ENCODE measurements around the gene DNAJC19.

Gene DNAJC19

DNA sequence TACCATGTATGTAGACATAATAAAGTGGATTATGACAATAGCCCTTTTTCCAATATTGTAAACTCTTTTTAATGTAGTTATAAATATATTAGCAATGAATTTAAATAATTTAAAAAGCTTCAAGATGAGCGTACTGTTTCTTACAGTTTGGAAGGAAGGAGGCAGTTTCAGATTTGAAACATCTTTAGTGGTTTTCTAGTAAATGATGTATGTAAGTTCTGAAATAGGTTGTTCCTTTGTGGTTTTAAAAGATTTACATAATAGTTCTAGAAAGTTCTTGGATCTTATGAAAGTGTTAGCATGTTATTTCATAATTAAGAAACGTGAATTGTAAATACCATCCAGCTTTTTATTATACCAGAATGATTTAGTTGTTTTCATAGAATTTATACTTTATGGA, 16.0 kb downstream of the DNAJC19 start:
- Histone ChIP-seq H3K9ac (ENCODE audit: low read depth in 1 of 2, low read length in 2 of 2) (no peak overlapping the region), H3K27ac (ENCODE audit: low read depth in 2 of 2, low read length in 2 of 2) (no peak overlapping the region), H3K4me1 (ENCODE audit: control insufficient read depth in 2 of 2, insufficient read depth in 2 of 2, low read length in 2 of 2) (no peaks in the 10 kb centered on the region), H3K36me3 (ENCODE audit: control insufficient read depth in 2 of 2, insufficient read depth in 2 of 2, low read length in 2 of 2) (peaks cover 38 to 43% of the 10 kb centered on the region in 2 donors), H3K4me3 (ENCODE audit: low read length in 2 of 2) (no peak overlapping the region), H3K27me3 (ENCODE audit: control insufficient read depth in 2 of 2, insufficient read depth in 2 of 2, low read length in 2 of 2) (no peaks in the 10 kb centered on the region), H3K9me3 (ENCODE audit: control insufficient read depth in 2 of 2, low read length in 2 of 2) (no peaks in the 10 kb centered on the region)

DNA sequence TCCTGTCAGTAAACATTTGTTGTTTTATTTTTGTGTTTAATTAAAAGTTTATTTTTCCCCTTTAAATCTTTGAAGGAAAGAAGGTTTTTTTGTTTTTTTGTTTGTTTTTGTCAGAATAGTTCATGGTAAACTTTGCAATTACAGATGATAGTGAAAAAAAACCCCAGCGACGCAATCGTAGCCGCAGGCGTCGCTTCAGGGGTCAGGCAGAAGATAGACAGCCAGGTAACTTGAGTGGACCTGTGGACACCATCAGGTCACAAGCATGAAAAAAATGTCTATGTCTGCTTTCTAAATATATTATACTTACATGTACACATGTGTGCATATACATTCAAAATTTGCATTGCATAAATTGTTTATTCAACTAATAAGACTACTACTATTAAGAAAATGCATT, 18.6 kb downstream of the DNAJC19 start:
- peaks cover 35 to 39% of the 10 kb centered on the region in 2 donors for H3K36me3 ChIP-seq (ENCODE audit: control insufficient read depth in 2 of 2, insufficient read depth in 2 of 2, low read length in 2 of 2)
- H3K4me3 ChIP-seq (ENCODE audit: low read length in 2 of 2) = no peak overlapping the region
- no peak overlapping the region for H3K27ac ChIP-seq (ENCODE audit: low read depth in 2 of 2, low read length in 2 of 2)
- no peaks in the 10 kb centered on the region for H3K27me3 ChIP-seq (ENCODE audit: control insufficient read depth in 2 of 2, insufficient read depth in 2 of 2, low read length in 2 of 2)
- no peaks in the 10 kb centered on the region for H3K4me1 ChIP-seq (ENCODE audit: control insufficient read depth in 2 of 2, insufficient read depth in 2 of 2, low read length in 2 of 2)
- H3K9me3 ChIP-seq (ENCODE audit: control insufficient read depth in 2 of 2, low read length in 2 of 2) = no peaks in the 10 kb centered on the region
- H3K9ac ChIP-seq (ENCODE audit: low read depth in 1 of 2, low read length in 2 of 2) = no peak overlapping the region

DNA sequence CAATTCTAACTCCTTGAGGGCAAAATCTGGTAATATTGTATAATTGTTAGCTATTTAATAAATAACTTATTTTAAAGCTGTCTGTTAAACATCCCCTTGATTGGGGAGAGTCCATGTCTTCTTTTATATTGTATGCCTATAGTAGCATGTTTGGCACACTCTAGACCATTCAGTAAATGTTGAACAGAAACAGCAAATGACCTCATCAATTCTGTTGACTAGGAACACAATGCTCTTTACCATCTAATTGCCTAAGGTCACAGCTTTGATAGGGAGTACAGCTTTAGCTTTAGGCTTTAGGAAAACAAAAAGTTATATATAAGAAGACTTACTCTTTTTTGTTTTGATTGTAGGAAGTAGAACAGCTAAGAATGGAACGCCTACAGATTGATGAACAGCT, 27.0 kb downstream of the DNAJC19 start:
- Histone ChIP-seq H3K27ac (ENCODE audit: low read depth in 2 of 2, low read length in 2 of 2) (no peak overlapping the region), H3K36me3 (ENCODE audit: control insufficient read depth in 2 of 2, insufficient read depth in 2 of 2, low read length in 2 of 2) (peaks cover 21 to 39% of the 10 kb centered on the region in 2 donors), H3K9ac (ENCODE audit: low read depth in 1 of 2, low read length in 2 of 2) (no peak overlapping the region), H3K4me1 (ENCODE audit: control insufficient read depth in 2 of 2, insufficient read depth in 2 of 2, low read length in 2 of 2) (no peaks in the 10 kb centered on the region), H3K4me3 (ENCODE audit: low read length in 2 of 2) (no peak overlapping the region), H3K9me3 (ENCODE audit: control insufficient read depth in 2 of 2, low read length in 2 of 2) (no peaks in the 10 kb centered on the region), H3K27me3 (ENCODE audit: control insufficient read depth in 2 of 2, insufficient read depth in 2 of 2, low read length in 2 of 2) (no peaks in the 10 kb centered on the region)

DNA sequence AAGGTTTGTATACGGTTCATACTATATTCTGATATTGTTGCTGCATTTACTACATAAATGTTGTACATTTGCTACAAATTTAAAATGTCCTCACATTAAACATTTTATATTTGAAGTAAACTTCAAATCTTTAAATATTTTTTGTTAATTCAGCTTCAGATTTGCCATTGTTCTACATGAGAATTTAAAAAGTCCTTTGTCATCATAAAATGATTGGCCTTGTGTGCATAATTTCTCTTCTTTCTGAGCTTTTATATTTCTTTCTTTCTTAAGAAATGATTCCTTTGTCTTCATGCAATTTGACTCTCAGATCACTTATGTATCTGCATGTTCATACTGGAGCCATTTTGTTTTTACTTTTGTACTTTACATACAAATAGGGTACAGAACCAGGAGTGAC, 28.0 kb downstream of the DNAJC19 start:
- no peak overlapping the region for H3K27ac ChIP-seq (ENCODE audit: low read depth in 2 of 2, low read length in 2 of 2)
- no peak overlapping the region for H3K4me3 ChIP-seq (ENCODE audit: low read length in 2 of 2)
- peaks cover 25 to 43% of the 10 kb centered on the region in 2 donors for H3K36me3 ChIP-seq (ENCODE audit: control insufficient read depth in 2 of 2, insufficient read depth in 2 of 2, low read length in 2 of 2)
- no peaks in the 10 kb centered on the region for H3K27me3 ChIP-seq (ENCODE audit: control insufficient read depth in 2 of 2, insufficient read depth in 2 of 2, low read length in 2 of 2)
- no peak overlapping the region for H3K9ac ChIP-seq (ENCODE audit: low read depth in 1 of 2, low read length in 2 of 2)
- H3K9me3 ChIP-seq (ENCODE audit: control insufficient read depth in 2 of 2, low read length in 2 of 2) = no peaks in the 10 kb centered on the region
- no peaks in the 10 kb centered on the region for H3K4me1 ChIP-seq (ENCODE audit: control insufficient read depth in 2 of 2, insufficient read depth in 2 of 2, low read length in 2 of 2)

DNA sequence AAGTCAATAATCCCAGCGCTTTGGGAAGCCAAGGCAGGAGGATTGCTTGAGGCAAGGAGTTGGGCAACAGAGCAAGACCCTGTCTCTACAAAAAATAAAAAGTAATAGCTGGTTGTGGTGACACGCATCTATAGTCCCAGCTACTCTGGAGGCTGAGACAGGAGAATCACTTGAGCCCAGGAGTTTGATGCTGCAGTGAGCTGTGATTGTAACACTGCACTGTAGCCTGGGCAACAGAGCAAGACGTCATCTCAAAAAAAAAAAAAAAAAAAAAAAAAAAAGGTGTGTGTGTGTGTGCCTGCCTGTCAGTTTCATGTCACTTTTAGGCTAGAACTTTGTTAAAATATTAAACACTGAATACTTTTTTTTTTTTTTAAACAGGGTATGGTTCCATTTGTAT, 28.4 kb downstream of the DNAJC19 start:
- Histone ChIP-seq H3K4me1 (ENCODE audit: control insufficient read depth in 2 of 2, insufficient read depth in 2 of 2, low read length in 2 of 2) (no peaks in the 10 kb centered on the region), H3K4me3 (ENCODE audit: low read length in 2 of 2) (no peak overlapping the region), H3K27ac (ENCODE audit: low read depth in 2 of 2, low read length in 2 of 2) (no peak overlapping the region), H3K9me3 (ENCODE audit: control insufficient read depth in 2 of 2, low read length in 2 of 2) (no peaks in the 10 kb centered on the region), H3K9ac (ENCODE audit: low read depth in 1 of 2, low read length in 2 of 2) (no peak overlapping the region), H3K27me3 (ENCODE audit: control insufficient read depth in 2 of 2, insufficient read depth in 2 of 2, low read length in 2 of 2) (no peaks in the 10 kb centered on the region), H3K36me3 (ENCODE audit: control insufficient read depth in 2 of 2, insufficient read depth in 2 of 2, low read length in 2 of 2) (peaks cover 30 to 48% of the 10 kb centered on the region in 2 donors)

DNA sequence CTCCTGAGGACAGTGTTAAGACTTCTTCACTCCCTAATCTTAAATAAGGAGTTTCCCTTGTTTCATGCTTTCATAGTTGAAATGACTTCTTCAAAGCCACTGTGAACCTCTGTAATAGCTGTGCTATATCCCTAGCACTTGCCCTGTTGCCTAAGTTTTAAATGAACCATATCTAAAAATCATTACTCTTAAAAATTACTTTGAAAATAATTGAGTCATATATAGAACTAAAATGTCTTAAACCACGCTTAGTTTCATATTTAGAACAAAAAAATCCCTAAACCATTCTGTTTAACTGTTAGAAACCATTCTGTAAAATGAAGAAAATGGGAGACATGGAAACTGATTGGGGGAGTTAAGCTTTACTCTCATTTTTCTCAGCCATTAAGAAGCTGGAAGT, 29.8 kb downstream of the DNAJC19 start:
- peaks cover 33 to 48% of the 10 kb centered on the region in 2 donors for H3K36me3 ChIP-seq (ENCODE audit: control insufficient read depth in 2 of 2, insufficient read depth in 2 of 2, low read length in 2 of 2)
- H3K9me3 ChIP-seq (ENCODE audit: control insufficient read depth in 2 of 2, low read length in 2 of 2) = no peaks in the 10 kb centered on the region
- H3K4me1 ChIP-seq (ENCODE audit: control insufficient read depth in 2 of 2, insufficient read depth in 2 of 2, low read length in 2 of 2) = no peaks in the 10 kb centered on the region
- no peaks in the 10 kb centered on the region for H3K27me3 ChIP-seq (ENCODE audit: control insufficient read depth in 2 of 2, insufficient read depth in 2 of 2, low read length in 2 of 2)
- H3K27ac ChIP-seq (ENCODE audit: low read depth in 2 of 2, low read length in 2 of 2) = no peak overlapping the region
- no peak overlapping the region for H3K4me3 ChIP-seq (ENCODE audit: low read length in 2 of 2)
- H3K9ac ChIP-seq (ENCODE audit: low read depth in 1 of 2, low read length in 2 of 2) = no peak overlapping the region

DNA sequence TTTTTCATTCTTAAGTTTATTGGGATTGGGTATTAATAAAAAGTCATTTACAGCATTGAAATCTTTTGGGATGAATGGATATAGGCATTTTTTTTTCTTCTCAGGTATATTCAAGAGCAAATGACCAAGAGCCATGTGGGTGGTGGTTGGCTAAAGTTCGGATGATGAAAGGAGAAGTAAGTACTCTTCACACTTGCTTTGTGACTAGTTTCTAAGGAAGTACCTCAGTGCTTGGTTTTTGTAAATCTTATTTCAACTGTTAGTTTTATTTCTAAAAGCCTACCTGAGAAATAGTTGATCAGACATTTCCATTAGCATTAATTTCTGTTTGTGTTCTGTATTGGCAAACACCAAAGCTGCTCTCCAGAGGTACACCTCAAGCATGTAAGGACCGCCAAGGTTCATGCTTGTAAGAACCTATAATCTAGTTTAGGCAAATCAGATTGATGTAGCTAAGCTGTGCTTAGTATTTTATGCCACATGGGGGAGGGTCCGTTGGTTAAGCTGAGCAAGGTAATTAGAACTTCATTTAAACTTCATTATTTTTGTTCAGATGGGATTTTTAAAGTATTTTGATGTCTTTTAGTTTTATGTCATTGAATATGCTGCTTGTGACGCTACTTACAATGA, 41.7 kb downstream of the DNAJC19 start:
- no peak overlapping the region for H3K4me3 ChIP-seq (ENCODE audit: low read length in 2 of 2)
- H3K36me3 ChIP-seq (ENCODE audit: control insufficient read depth in 2 of 2, insufficient read depth in 2 of 2, low read length in 2 of 2) = peaks cover 49 to 52% of the 10 kb centered on the region in 2 donors
- H3K9ac ChIP-seq (ENCODE audit: low read depth in 1 of 2, low read length in 2 of 2) = no peak overlapping the region
- H3K27me3 ChIP-seq (ENCODE audit: control insufficient read depth in 2 of 2, insufficient read depth in 2 of 2, low read length in 2 of 2) = no peaks in the 10 kb centered on the region
- H3K9me3 ChIP-seq (ENCODE audit: control insufficient read depth in 2 of 2, low read length in 2 of 2) = no peaks in the 10 kb centered on the region
- H3K4me1 ChIP-seq (ENCODE audit: control insufficient read depth in 2 of 2, insufficient read depth in 2 of 2, low read length in 2 of 2) = no peaks in the 10 kb centered on the region
- no peak overlapping the region for H3K27ac ChIP-seq (ENCODE audit: low read depth in 2 of 2, low read length in 2 of 2)

DNA sequence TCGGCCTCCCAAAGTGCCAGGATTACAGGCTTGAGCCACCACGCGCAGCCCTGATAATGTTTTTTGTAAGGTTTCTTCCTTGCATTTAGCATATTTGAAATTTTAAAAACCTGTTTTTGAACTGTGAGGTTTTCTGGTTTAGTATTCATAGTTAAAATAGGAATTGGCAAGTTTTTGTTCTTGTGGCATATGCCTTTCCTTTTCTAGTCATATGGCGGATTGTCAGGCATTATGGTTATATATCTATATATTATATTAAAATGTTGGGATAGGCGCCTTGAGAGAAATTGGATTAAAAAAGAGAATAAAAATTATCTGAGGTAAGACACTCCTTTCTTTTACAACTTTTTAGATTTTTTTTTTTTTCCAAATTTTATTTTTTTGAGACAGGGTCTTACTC, 48.7 kb downstream of the DNAJC19 start:
- H3K9me3 ChIP-seq (ENCODE audit: control insufficient read depth in 2 of 2, low read length in 2 of 2) = no peaks in the 10 kb centered on the region
- H3K27ac ChIP-seq (ENCODE audit: low read depth in 2 of 2, low read length in 2 of 2) = no peak overlapping the region
- peaks cover 6 to 24% of the 10 kb centered on the region in 2 donors for H3K36me3 ChIP-seq (ENCODE audit: control insufficient read depth in 2 of 2, insufficient read depth in 2 of 2, low read length in 2 of 2)
- H3K9ac ChIP-seq (ENCODE audit: low read depth in 1 of 2, low read length in 2 of 2) = no peak overlapping the region
- H3K4me3 ChIP-seq (ENCODE audit: low read length in 2 of 2) = no peak overlapping the region
- H3K27me3 ChIP-seq (ENCODE audit: control insufficient read depth in 2 of 2, insufficient read depth in 2 of 2, low read length in 2 of 2) = no peaks in the 10 kb centered on the region
- H3K4me1 ChIP-seq (ENCODE audit: control insufficient read depth in 2 of 2, insufficient read depth in 2 of 2, low read length in 2 of 2) = no peaks in the 10 kb centered on the region

DNA sequence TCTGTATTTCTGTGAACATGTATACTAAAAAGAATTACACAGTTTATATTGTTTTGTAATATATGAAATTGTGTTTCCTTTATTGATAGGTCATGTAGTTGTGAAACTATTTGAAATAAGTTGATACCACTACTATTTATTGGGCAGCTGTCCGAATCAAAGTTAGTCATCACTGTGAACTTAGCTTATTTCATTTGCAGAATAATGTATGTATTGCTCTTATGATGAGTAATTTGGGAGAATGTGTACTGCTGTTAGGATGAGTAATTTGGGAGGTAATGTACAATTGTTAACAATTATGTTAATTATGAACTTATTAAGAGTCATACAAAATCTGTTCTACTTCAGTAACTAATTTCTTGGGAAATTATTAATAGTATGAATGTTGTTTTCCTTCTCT, 54.9 kb downstream of the DNAJC19 start:
- no peaks in the 10 kb centered on the region for H3K27me3 ChIP-seq (ENCODE audit: control insufficient read depth in 2 of 2, insufficient read depth in 2 of 2, low read length in 2 of 2)
- no peak overlapping the region for H3K9ac ChIP-seq (ENCODE audit: low read depth in 1 of 2, low read length in 2 of 2)
- no peak overlapping the region for H3K4me3 ChIP-seq (ENCODE audit: low read length in 2 of 2)
- H3K36me3 ChIP-seq (ENCODE audit: control insufficient read depth in 2 of 2, insufficient read depth in 2 of 2, low read length in 2 of 2) = peaks cover 6 to 19% of the 10 kb centered on the region in 2 donors
- peaks cover 0 to 4% of the 10 kb centered on the region in 2 donors for H3K4me1 ChIP-seq (ENCODE audit: control insufficient read depth in 2 of 2, insufficient read depth in 2 of 2, low read length in 2 of 2)
- H3K27ac ChIP-seq (ENCODE audit: low read depth in 2 of 2, low read length in 2 of 2) = no peak overlapping the region
- no peaks in the 10 kb centered on the region for H3K9me3 ChIP-seq (ENCODE audit: control insufficient read depth in 2 of 2, low read length in 2 of 2)

Measured in mucosa of rectum (tissue), 2 donors.